OCI-LY3 (cell line): ENCODE measurements around the gene COLQ.

Source experiments
- CTCF ChIP-seq: fragments of 200-600, 300-600 bp; sonication (generic); IDR thresholded peaks from 2 replicates; pipeline ENCODE4 v1.5.1; 2014; ENCODE audit warnings: antibody characterized with exemption, low read length, low read depth
- EZH2phosphoT487 ChIP-seq: fragments of 200-600 bp; shearing (Covaris generic); IDR thresholded peaks from 2 replicates; pipeline ENCODE4 v1.6.1; 2018; ENCODE audit warnings: antibody characterized with exemption, mixed run types, low read depth

DNA sequence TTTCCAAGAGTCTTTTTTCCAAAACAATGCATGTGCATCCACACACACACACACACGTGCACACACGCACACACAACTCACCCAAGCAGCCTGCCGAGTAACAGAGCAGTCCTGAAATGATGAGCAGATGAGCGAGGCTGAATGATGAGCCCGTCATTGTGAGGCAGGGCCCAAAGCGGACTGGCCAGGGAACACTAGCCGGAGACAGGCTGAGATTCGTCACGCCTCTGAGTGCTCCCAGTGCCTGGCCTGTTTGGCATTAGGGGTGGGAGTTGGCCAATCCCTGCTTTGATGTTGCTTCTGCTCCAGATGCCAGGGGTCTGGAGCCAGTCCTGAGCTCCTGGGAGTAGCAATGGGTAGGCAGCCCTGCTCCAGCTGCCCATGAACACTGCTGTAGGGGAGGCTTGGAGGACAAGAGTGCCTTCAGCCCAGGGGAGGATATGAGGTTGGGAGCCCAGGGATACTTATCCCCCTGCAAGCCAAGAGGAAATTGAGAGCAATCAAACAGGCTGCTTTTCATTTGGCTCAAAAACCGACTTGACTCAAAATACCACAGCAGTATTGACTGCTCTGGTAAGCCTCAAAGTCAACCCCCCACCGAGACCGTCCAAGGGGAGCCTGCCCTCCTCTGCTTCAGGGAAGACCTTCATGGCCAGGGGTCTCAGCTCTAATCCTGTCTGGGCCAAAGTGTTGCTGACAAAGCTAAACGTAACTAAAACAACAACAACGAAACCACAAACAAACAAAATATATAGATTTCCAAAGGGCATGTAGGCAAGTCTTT is 22.9 kb downstream of the COLQ start:
- TF ChIP-seq CTCF, result no peak
- TF ChIP-seq EZH2phosphoT487, result no peak
